AG04449 (cell line): ENCODE results near the gene BCORL1.

Source experiments
- CTCF ChIA-PET: fragments of 350-600 bp; formaldehyde crosslinking; extraction: SDS; loops from one replicate; lab custom pipeline; 2021; ENCODE audit warnings: antibody characterized with exemption; lab: Yijun Ruan, JAX
- POLR2A ChIA-PET: fragments of 400-600, 350-600 bp; formaldehyde crosslinking; extraction: SDS; loops from one replicate; lab custom pipeline; 2020; ENCODE audit warnings: antibody characterized with exemption, inconsistent platforms; lab: Yijun Ruan, JAX
- DNase-seq: peaks from one replicate; pipeline ENCODE4 v3.0.0-alpha.2; 2010; ENCODE audit warnings: low read depth, low spot score
- H3K4me3 ChIP-seq: 2 replicates; pipeline ENCODE4 v1.5.1; 2011; ENCODE audit warnings: low read depth, mild to moderate bottlenecking, control low read depth, low read length
- TF ChIP-seq, protein P1 (sequence below): IDR thresholded peaks from one replicate; pipeline ENCODE4 v1.5.1; 2011; ENCODE audit warnings: mild to moderate bottlenecking, moderate library complexity, low read length, control low read depth, inconsistent platforms; ENCODE audit not compliant: insufficient read depth; ENCODE audit errors: missing control alignments

The BCORL1 gene

DNA sequence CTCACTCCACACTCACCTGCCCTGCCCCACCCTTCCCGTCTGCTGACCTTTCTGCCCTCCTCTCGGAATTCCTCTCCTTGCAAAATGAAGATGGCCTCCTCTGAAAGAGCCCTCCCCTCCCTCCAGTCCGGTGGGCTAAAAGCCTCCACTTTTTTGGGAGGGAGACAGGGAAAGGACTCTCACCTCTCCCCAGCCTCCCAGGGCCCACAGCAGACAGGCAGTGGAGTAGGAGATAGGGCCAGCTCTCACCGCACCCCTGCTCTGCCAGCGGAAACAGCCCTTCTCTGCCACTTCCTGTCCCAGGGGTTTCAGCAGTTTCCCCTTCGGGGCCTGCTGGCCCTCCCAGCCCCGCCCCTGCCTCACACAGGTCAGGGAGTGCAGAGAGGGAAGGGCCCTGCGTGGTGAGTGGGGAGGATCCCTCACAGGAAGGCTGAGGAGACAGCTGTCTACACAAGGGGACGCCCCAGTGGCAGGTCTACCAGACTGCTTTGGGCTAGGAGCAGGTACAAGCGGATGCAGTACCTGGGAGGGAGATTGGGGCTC, 109.6 kb downstream of the BCORL1 start:
- CTCF ChIA-PET = interaction anchor here (1.5 kb wide), 1 partner anchor 12 kb away, joined by 6 read pairs; no protein-coding TSS in a partner anchor
- TF ChIP-seq, protein P1, sequence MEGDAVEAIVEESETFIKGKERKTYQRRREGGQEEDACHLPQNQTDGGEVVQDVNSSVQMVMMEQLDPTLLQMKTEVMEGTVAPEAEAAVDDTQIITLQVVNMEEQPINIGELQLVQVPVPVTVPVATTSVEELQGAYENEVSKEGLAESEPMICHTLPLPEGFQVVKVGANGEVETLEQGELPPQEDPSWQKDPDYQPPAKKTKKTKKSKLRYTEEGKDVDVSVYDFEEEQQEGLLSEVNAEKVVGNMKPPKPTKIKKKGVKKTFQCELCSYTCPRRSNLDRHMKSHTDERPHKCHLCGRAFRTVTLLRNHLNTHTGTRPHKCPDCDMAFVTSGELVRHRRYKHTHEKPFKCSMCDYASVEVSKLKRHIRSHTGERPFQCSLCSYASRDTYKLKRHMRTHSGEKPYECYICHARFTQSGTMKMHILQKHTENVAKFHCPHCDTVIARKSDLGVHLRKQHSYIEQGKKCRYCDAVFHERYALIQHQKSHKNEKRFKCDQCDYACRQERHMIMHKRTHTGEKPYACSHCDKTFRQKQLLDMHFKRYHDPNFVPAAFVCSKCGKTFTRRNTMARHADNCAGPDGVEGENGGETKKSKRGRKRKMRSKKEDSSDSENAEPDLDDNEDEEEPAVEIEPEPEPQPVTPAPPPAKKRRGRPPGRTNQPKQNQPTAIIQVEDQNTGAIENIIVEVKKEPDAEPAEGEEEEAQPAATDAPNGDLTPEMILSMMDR = no peak
- no peak for DNase-seq
- POLR2A ChIA-PET = no interaction called here
- H3K4me3 ChIP-seq = no peak overlapping the region

DNA sequence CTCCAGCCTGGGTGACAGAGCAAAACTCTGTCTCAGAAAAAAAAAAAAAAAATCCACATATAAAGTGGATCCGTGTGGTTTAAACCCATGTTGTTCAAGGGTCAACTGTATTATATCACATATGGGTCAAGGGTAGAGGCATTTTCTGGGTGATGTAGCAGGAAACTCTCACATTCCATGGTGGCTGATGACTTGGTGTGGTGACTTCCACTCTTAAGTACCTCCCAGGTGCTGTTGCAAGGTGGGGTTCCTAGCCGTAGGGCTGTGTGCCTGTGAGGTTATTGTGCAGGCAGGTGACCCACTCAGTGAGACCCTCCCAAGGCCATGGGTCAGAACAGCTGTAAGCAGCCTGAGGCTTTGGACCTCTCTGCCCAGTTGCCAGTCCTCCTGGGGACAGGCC, 110.8 kb downstream of the BCORL1 start:
- CTCF ChIA-PET = no interaction called here
- no peak overlapping the region for H3K4me3 ChIP-seq
- POLR2A ChIA-PET = no interaction called here
- TF ChIP-seq, protein P1 = no peak
- no peak for DNase-seq

DNA sequence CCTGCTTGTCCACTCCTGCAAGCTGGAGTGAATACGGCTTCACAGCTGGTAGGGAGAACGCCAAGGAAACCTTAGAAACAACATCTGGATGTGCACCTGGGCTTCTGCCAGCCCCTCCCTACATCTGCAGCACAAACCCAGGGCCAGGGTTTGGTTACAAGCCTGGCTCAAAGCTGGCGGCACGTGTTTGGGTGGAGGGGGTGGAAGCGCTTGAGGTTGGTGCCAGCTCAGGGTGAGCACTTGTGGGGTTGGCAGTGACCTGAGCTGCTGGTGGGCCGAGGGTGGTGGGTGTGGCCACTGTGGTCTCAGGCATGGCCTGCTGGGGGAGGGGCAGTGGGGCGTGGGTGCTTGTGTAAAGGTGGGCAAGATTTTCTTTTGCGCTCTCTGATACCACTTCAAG, 112.3 kb downstream of the BCORL1 start:
- POLR2A ChIA-PET = no interaction called here
- CTCF ChIA-PET = interaction anchor here (1.7 kb wide), 1 partner anchor 13 kb away, joined by 6 read pairs; no protein-coding TSS in a partner anchor
- no peak overlapping the region for H3K4me3 ChIP-seq
- TF ChIP-seq, protein P1 = no peak
- no peak for DNase-seq

DNA sequence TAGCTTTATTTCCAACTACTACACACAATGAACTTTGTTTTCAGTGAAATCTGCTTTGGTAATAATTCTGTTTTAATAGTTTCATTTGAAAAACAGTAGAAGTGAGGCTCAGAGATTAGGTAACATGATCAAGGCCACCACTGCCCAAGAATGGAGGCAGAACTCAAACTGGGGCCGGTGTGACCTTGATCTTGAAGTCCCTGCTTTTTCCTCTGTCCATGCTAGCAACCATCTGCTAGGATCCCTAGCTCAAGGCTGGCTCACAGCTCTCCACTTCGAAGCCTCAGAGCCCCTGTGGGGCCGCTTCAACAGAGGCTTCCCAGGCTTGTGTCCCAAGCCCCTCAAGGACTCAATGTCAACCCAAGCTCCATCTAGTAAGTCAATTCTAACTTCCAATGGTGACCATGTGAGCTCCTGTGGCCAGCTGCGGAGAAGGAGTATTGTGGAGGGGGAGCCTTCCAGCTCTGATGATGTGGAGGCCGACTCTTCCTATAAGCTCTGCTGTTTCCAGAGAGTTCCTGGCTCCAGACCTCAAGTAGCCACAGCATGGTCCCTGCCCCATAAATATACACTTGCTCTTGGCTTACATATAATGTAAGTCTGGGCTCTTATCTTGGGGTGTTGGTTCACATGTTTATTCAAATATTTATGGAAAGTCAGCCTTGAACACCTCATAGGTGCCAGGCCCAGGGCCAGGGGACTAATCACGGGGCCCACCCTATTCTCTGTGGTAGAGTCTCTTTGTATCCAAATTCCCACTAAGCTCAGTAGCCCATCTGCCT, 113.0 kb downstream of the BCORL1 start:
- CTCF ChIA-PET = interaction anchor here (1.7 kb wide), 1 partner anchor 14 kb away, joined by 6 read pairs; no protein-coding TSS in a partner anchor
- POLR2A ChIA-PET = no interaction called here
- no peak for DNase-seq
- TF ChIP-seq, protein P1 = no peak
- no peak overlapping the region for H3K4me3 ChIP-seq

DNA sequence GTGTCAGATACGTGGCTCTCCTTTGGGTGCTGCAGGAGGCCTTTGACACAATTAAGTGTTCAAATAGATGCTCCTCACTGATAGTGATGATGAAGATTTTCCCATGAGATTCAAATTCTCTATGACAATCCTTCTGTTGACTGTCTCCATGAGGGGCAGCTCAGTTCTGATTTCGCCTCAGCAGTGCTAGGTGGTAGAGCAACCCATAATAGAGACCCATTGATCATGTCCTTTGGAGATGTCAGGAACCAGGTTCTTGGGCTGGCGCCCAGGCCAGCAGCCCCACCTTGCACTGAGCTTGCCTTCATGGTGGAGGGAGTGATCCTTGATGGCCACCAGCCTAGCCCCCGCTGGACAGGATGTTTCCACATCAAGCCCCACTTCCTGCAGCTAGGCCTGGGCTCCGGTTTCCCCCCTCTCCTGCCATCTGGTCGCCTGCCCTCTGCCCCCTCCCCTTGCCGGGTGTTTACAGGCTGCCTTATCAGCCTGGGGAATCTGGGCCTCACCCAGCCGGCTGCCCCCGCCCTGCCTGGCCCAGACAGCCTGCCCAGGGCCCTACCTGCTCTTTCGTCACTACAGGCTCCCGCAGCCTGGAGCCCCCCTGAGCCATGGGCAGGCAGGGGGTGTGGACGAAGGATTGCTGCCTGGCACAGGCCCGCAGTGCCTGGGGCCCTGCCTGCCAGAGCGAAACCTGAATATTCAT, 115.2 kb downstream of the BCORL1 start:
- no peak for DNase-seq
- H3K4me3 ChIP-seq = no peak overlapping the region
- ChIA-PET CTCF (interaction anchor here (1.1 to 1.6 kb wide), 3 partner anchors 9 to 37 kb away, joined by 3 to 4 read pairs (median 4); no protein-coding TSS in a partner anchor), POLR2A (no interaction called here)
- TF ChIP-seq, protein P1 = no peak

DNA sequence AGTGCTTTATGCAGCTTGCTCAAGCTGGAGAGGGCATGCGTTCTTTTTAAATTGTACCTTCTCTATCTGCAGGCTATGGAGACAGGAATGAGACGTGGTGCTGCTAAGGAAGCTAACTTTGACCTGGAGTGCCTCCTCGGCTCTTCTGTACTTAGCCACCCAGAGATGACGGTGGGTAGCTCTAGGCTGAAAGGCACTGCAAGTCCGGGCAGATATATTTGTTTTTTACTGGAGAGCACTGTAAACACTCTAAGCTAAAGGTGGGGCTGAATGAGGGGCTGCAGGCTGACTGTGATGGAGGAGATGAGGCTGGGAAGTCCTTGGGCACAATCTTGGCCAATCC, 115.7 kb downstream of the BCORL1 start:
- no peak for DNase-seq
- TF ChIP-seq, protein P1 = no peak
- CTCF ChIA-PET = interaction anchor here (1.1 to 2.2 kb wide), 5 partner anchors 8 to 88 kb away, joined by 3 to 5 read pairs (median 4); no protein-coding TSS in a partner anchor
- POLR2A ChIA-PET = no interaction called here
- no peak overlapping the region for H3K4me3 ChIP-seq
